ENCODE results near the gene GNPDA2.
"Not testable (repeated sequence)": the region's sequence is repeated elsewhere in the genome, so short reads cannot be mapped to it uniquely, and the experiment has no call there.

GNPDA2 gene

GRCh38 chr4:44726038-44726871 lies at the start of gene GNPDA2:
Gene GNPDA2 (minus strand): TSS chr4:44726556. CDS start chr4:44722207, 4,349 bp downstream.
- peak; percentile 89 for DNase-seq (ENCODE audit: low spot score)

- DNase-seq (ENCODE audit: low spot score) = no peak
Measured at GRCh38 chr4:44772340-44772739, 46.0 kb upstream of the GNPDA2 start.

- no peak for DNase-seq (ENCODE audit: low spot score)
Measured at GRCh38 chr4:44771789-44772188, 45.4 kb upstream of the GNPDA2 start.

- DNase-seq (ENCODE audit: low spot score) = no peak
Measured at GRCh38 chr4:44766453-44766852, 40.1 kb upstream of the GNPDA2 start.

GRCh38 chr4:44765116-44765515 lies 38.8 kb upstream of the GNPDA2 start:
- DNase-seq (ENCODE audit: low spot score) = no peak

GRCh38 chr4:44761306-44761705 lies 35.0 kb upstream of the GNPDA2 start:
- DNase-seq (ENCODE audit: low spot score) = no peak

GRCh38 chr4:44760142-44760898 lies 34.0 kb upstream of the GNPDA2 start:
- DNase-seq (ENCODE audit: low spot score) = peak; percentile 42

GRCh38 chr4:44756559-44756958 lies 30.2 kb upstream of the GNPDA2 start:
- DNase-seq (ENCODE audit: low spot score) = no peak

GRCh38 chr4:44740201-44740600 lies 13.8 kb upstream of the GNPDA2 start:
- no peak for DNase-seq (ENCODE audit: low spot score)

GRCh38 chr4:44738615-44739014 lies 12.3 kb upstream of the GNPDA2 start:
- no peak for DNase-seq (ENCODE audit: low spot score)

GRCh38 chr4:44736900-44737299 lies 10.5 kb upstream of the GNPDA2 start:
- no peak for DNase-seq (ENCODE audit: low spot score)

- DNase-seq (ENCODE audit: low spot score) = not testable (repeated sequence)
Measured at GRCh38 chr4:44728694-44729093, 2.3 kb upstream of the GNPDA2 start.

- no peak for DNase-seq (ENCODE audit: low spot score)
Measured at GRCh38 chr4:44727471-44727870, 1.1 kb upstream of the GNPDA2 start.

- DNase-seq (ENCODE audit: low spot score) = no peak
Measured at GRCh38 chr4:44725726-44726037, 674 bp downstream of the GNPDA2 start.

- DNase-seq (ENCODE audit: low spot score) = peak; percentile 9
Measured at GRCh38 chr4:44725166-44725565, 1.2 kb downstream of the GNPDA2 start.

- DNase-seq (ENCODE audit: low spot score) = no peak
Measured at GRCh38 chr4:44722001-44722400, 4.4 kb downstream of the GNPDA2 start.

GRCh38 chr4:44720371-44720770 lies 6.0 kb downstream of the GNPDA2 start:
- DNase-seq (ENCODE audit: low spot score) = no peak

GRCh38 chr4:44716597-44716996 lies 9.8 kb downstream of the GNPDA2 start:
- no peak for DNase-seq (ENCODE audit: low spot score)

GRCh38 chr4:44713125-44713524 lies 13.2 kb downstream of the GNPDA2 start:
- no peak for DNase-seq (ENCODE audit: low spot score)

GRCh38 chr4:44704673-44705072 lies 21.7 kb downstream of the GNPDA2 start:
- no peak for DNase-seq (ENCODE audit: low spot score)

GRCh38 chr4:44701037-44701436 lies 25.3 kb downstream of the GNPDA2 start:
- no peak for DNase-seq (ENCODE audit: low spot score)

- no peak for DNase-seq (ENCODE audit: low spot score)
Measured at GRCh38 chr4:44700427-44700826, 25.9 kb downstream of the GNPDA2 start.

GRCh38 chr4:44684648-44685047 lies 41.7 kb downstream of the GNPDA2 start:
- no peak for DNase-seq (ENCODE audit: low spot score)

Data from kidney tubule cell (primary cell).